ENCODE data around the gene CREBBP.
"Not testable (repeated sequence)": the region's sequence is repeated elsewhere in the genome, so short reads cannot be mapped to it uniquely, and the experiment has no call there.

Gene CREBBP

GRCh38 chr16:3890091-3890490 lies 9.6 kb upstream of the CREBBP start:
- no peak overlapping the region for H3K4me3 Mint-ChIP-seq

DNA sequence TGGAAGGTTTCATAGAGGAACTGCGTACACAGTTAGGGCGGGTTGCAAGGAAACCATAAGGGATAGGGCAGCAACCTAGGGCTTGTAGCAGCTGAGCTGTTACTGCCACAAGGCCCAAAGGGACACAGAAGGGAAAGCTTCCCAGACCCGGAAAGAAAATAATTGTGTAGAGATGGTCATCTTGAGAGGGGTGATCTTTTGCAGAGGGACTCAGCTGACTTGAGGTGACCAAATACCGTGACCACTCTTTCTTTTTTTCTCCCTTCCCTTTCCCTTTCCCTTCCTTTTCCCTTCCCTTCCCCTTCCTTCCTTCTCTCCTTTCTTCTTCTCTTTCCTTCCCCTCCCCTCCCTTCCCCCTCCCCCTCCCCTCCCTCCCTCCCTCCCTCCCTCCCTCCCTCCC lies 8.5 kb upstream of the CREBBP start:
- no peaks in the 10 kb centered on the region for H3K4me1 Mint-ChIP-seq
- H3K27ac Mint-ChIP-seq, result no peak overlapping the region
- H3K27me3 Mint-ChIP-seq, result peaks cover 5% of the 10 kb centered on the region
- no peaks in the 10 kb centered on the region for H3K9me3 Mint-ChIP-seq
- H3K4me3 Mint-ChIP-seq, result no peak overlapping the region
- no peaks in the 10 kb centered on the region for H3K36me3 Mint-ChIP-seq

More at GRCh38 chr16:3890091-3890490, 9.6 kb upstream of the CREBBP start:
- Mint-ChIP-seq H3K27ac (no peak overlapping the region), H3K36me3 (no peaks in the 10 kb centered on the region), H3K4me1 (no peaks in the 10 kb centered on the region), H3K9me3 (no peaks in the 10 kb centered on the region), H3K27me3 (peaks cover 5% of the 10 kb centered on the region)

GRCh38 chr16:3885999-3886398 lies 5.5 kb upstream of the CREBBP start:
- not testable (repeated sequence) for H3K4me3 Mint-ChIP-seq, H3K9me3 Mint-ChIP-seq, H3K27me3 Mint-ChIP-seq, H3K36me3 Mint-ChIP-seq, H3K27ac Mint-ChIP-seq
- H3K4me1 Mint-ChIP-seq, result peaks cover 10% of the 10 kb centered on the region

- H3K4me1 Mint-ChIP-seq, result peaks cover 10% of the 10 kb centered on the region
- H3K27me3 Mint-ChIP-seq, result peaks cover 2% of the 10 kb centered on the region
- no peaks in the 10 kb centered on the region for H3K9me3 Mint-ChIP-seq
- H3K4me3 Mint-ChIP-seq, result no peak overlapping the region
- no peak overlapping the region for H3K27ac Mint-ChIP-seq
- H3K36me3 Mint-ChIP-seq, result no peaks in the 10 kb centered on the region
These were observed 3.9 kb upstream of the CREBBP start for GRCh38 chr16:3884398-3884797.

GRCh38 chr16:3882531-3882930 lies 2.0 kb upstream of the CREBBP start:
- peak overlapping the region; percentile 11 for H3K27ac Mint-ChIP-seq

DNA sequence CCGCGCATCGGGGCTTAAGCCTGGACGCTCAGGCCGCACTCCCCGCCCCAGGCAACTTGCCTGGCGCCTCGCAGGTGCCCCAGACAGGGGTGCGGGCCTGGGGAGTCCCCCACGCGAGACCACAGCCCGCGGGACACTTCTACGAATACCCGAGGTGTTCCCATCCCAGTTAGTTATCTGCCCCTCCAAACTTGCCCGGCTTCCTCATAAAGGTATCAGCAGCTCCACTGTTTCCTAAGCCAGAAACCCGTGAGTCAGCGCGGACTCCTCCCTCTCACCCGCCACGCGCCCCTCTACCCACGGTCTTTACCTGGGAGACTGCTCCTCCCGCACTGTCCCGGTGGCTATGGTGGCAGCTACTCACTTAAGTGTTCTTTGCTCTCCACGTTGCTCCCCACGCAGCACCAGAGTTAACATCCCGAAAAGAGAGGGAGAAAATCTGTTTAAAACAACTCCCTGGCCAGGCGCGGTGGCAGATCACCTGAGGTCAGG lies 1.0 kb upstream of the CREBBP start:
- Mint-ChIP-seq H3K4me1 (peaks cover 39% of the 10 kb centered on the region), H3K4me3 (peak overlapping the region; percentile 80), H3K36me3 (peaks cover 4% of the 10 kb centered on the region), H3K27me3 (no peaks in the 10 kb centered on the region), H3K9me3 (no peaks in the 10 kb centered on the region), H3K27ac (peak overlapping the region; percentile 11)

More at GRCh38 chr16:3882531-3882930, 2.0 kb upstream of the CREBBP start:
- H3K27me3 Mint-ChIP-seq, result no peaks in the 10 kb centered on the region
- H3K4me3 Mint-ChIP-seq, result peak overlapping the region; percentile 80
- H3K36me3 Mint-ChIP-seq, result peaks cover 4% of the 10 kb centered on the region
- H3K4me1 Mint-ChIP-seq, result peaks cover 29% of the 10 kb centered on the region
- no peaks in the 10 kb centered on the region for H3K9me3 Mint-ChIP-seq

DNA sequence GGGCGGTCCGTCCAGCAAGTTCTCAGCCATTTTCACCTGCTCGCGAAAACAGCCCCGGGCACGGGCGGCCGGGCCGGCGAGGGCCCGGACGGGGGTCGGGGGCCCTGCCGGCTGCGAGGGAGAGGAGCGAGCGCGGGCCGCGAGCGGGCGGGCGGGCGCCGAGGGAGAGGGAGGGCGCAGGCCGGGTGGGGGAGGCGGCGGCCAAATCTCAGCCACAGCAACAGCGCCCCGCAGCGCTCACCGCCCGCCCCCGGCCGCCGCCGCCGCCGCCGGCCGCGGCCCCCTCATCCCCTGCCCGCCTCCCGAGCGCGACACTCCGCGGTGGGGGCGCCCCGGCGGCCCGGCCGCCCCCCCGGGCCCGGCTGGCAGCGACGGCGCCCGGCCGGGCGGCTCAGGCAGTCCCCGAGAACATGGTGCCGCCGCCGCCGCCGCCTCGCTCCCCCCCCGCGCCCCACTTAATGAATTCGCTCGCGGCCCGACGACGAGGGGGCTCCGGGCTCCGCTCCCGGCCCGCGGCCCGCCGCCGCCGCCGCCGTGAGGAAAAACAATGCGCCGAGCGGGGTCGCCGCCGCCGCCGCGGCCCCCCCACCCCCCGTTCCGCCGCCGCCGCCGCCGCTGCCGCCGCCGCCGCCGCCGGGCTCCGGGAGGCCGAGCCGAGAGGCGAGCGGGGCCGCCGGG lies 487 bp downstream of the CREBBP start:
- Mint-ChIP-seq H3K9me3 (no peaks in the 10 kb centered on the region), H3K4me3 (peak overlapping the region; percentile 88), H3K36me3 (peaks cover 4% of the 10 kb centered on the region), H3K27ac (no peak overlapping the region), H3K4me1 (peaks cover 54% of the 10 kb centered on the region), H3K27me3 (no peaks in the 10 kb centered on the region)

DNA sequence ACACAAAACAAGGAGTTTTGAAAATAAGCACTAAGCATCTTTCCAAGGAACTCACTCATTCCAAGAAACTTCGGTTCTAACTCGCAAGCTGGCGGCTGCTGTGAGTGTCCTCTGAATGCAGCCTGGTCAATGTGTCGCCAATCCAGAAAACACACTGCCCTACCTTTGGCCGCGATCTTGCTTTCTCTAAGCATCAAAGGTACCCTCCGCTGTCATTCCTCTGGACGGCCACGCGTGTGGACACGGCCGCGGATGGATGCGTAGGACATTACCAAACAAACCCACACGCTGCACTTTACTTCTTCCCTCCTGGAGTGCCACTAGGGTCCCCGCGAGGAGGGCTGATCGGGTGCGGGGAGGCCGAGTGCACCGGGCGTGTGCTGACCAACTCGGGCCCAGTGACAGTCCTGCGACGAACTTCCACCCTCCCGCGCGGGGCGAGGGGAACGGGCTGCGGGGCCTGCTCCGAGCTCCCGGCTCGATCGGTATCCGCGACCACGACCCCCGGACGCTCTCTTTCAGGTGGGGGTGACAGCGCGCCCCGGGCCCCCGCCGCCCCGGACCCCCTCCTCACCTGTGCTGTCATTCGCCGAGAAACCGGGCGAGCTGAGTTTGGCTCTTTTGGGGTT lies 1.1 kb downstream of the CREBBP start:
- no peaks in the 10 kb centered on the region for H3K9me3 Mint-ChIP-seq
- H3K27ac Mint-ChIP-seq, result peak overlapping the region; percentile 56
- H3K36me3 Mint-ChIP-seq, result peaks cover 4% of the 10 kb centered on the region
- peaks cover 60% of the 10 kb centered on the region for H3K4me1 Mint-ChIP-seq
- H3K4me3 Mint-ChIP-seq, result peak overlapping the region; percentile 88
- no peaks in the 10 kb centered on the region for H3K27me3 Mint-ChIP-seq

- H3K27ac Mint-ChIP-seq, result peak overlapping the region; percentile 56
- H3K36me3 Mint-ChIP-seq, result peaks cover 4% of the 10 kb centered on the region
- peak overlapping the region; percentile 88 for H3K4me3 Mint-ChIP-seq
- H3K9me3 Mint-ChIP-seq, result no peaks in the 10 kb centered on the region
- no peaks in the 10 kb centered on the region for H3K27me3 Mint-ChIP-seq
- H3K4me1 Mint-ChIP-seq, result peaks cover 68% of the 10 kb centered on the region
These were observed 1.9 kb downstream of the CREBBP start for GRCh38 chr16:3878610-3879009.

- H3K4me3 Mint-ChIP-seq, result peak overlapping the region; percentile 88
- H3K36me3 Mint-ChIP-seq, result peaks cover 4% of the 10 kb centered on the region
- H3K27me3 Mint-ChIP-seq, result no peaks in the 10 kb centered on the region
- no peaks in the 10 kb centered on the region for H3K9me3 Mint-ChIP-seq
- H3K27ac Mint-ChIP-seq, result no peak overlapping the region
- H3K4me1 Mint-ChIP-seq, result peaks cover 79% of the 10 kb centered on the region
These were observed 3.8 kb downstream of the CREBBP start for GRCh38 chr16:3876695-3877094.

DNA sequence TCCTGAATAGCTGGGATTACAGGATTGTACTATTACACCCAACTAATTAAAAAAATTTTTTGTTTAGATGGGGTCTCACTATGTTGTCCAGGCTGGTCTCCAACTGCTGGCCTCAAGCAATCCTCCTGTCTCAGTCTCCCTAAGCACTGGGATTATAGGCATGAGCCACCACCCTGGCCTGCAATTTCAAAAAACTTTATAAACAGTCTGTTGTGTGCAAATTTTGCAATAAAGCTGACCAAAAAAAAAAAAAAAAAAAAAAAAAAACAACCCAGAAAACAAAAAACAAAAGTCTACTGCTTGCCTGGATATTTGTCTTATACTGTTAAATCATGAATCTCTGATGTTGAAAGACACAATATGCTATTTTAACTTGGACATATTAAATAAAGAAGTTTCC lies 4.4 kb downstream of the CREBBP start:
- Mint-ChIP-seq H3K36me3 (peaks cover 4% of the 10 kb centered on the region), H3K27me3 (no peaks in the 10 kb centered on the region), H3K9me3 (no peaks in the 10 kb centered on the region), H3K4me3 (peak overlapping the region; percentile 44), H3K27ac (no peak overlapping the region), H3K4me1 (peaks cover 82% of the 10 kb centered on the region)

DNA sequence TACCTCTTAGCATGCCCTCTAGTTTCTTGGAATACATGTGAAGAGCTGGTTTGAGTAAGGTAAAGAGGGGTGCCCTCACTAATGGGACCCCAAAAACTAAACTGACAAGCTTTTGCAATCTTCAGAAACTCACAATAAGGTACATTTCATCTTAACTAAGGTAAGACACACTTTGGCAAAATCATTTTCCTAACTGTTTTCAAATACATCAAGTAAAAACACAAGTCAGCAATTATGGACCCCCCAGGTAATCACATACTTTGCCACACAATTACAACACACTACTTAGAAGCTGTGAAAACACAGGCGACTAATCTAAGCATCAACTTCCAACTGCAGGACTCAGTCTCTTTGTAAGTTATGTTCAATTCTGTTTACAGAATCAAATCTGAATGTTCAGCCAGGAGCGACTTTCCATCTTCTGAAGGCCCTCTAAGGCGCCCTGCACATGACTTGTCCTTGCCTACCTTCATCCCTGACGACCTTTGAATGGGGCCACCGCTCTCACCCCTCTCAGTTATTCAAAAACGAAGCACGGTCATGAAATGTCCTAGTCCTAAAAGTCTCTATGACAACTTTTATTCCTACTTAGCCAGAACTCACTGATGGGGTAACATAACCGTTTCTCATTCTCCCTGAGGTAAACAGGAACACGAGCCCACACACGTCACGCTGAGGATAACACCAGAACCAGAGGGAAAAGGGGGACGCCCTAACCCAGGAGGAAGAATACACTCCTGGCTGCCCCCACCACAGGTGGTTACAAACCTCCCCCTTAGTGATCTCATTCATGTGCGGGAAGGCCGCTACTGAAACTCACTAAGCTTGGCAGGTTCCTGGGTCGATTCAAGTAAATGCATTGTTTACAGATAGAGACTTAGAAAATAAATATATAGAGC lies 5.5 kb downstream of the CREBBP start:
- Mint-ChIP-seq H3K27ac (peak overlapping the region; percentile 72), H3K4me3 (peak overlapping the region; percentile 44), H3K4me1 (peaks cover 93% of the 10 kb centered on the region), H3K36me3 (peaks cover 4% of the 10 kb centered on the region), H3K9me3 (no peaks in the 10 kb centered on the region), H3K27me3 (no peaks in the 10 kb centered on the region)

GRCh38 chr16:3874242-3874641 lies 6.3 kb downstream of the CREBBP start:
- no peak overlapping the region for H3K27ac Mint-ChIP-seq
- H3K27me3 Mint-ChIP-seq, result no peaks in the 10 kb centered on the region
- no peaks in the 10 kb centered on the region for H3K9me3 Mint-ChIP-seq
- peaks cover 4% of the 10 kb centered on the region for H3K36me3 Mint-ChIP-seq
- H3K4me1 Mint-ChIP-seq, result peaks cover 100% of the 10 kb centered on the region
- peak overlapping the region; percentile 19 for H3K4me3 Mint-ChIP-seq

GRCh38 chr16:3873482-3874173 lies 6.9 kb downstream of the CREBBP start:
- Mint-ChIP-seq H3K36me3 (peaks cover 4% of the 10 kb centered on the region), H3K4me1 (peaks cover 100% of the 10 kb centered on the region), H3K27ac (peak overlapping the region; percentile 84), H3K4me3 (peak overlapping the region; percentile 12), H3K27me3 (no peaks in the 10 kb centered on the region), H3K9me3 (no peaks in the 10 kb centered on the region)

DNA sequence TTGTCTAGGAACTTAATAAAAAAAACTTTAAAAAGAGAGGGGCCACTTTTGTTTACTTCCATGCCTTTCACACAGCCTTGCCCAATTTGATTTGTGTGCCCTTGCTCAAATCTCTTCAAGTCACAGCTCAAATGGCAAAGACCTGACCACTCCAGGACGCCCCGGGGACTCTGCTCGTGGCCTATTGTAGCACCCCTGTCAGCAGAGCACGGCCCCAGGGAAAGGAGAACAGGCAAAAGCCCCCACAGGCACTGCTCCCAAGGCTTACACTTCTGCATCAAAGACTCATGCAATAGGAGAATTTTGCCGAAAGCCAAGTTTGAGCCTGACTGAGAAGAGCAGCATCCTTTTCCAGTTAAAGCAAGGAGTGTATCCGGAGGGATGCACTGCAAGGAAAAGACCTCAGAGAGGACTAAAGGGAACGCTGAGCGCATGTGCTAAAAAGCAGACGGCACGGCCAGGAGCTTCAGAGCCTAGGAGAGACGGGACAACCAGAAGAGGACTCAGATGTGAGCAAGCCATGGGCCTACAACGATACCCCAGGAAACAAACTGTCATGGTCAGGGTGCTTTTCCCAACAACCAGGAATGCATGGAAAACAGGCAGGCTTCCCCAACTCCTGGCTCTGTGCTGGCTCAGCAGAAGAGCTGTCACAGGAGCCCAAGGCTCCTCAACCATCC lies 8.2 kb downstream of the CREBBP start:
- Mint-ChIP-seq H3K4me1 (peaks cover 97% of the 10 kb centered on the region), H3K9me3 (no peaks in the 10 kb centered on the region), H3K27me3 (no peaks in the 10 kb centered on the region), H3K36me3 (no peaks in the 10 kb centered on the region), H3K4me3 (peak overlapping the region; percentile 52), H3K27ac (no peak overlapping the region)

Data from activated naive CD4-positive, alpha-beta T cell treated with anti-CD3 and anti-CD28 coated beads, Interleukin-2, amount 50 U/mL, for 24 hours (primary cell).